Pancreas (tissue), 10 donors: ENCODE results near the gene LIN9. TPM values are rescaled to one million over a fixed set of nuclear protein-coding genes. Genes with fewer than 3 reads are reported as not detected.
"Not testable (repeated sequence)": the region's sequence is repeated elsewhere in the genome, so short reads cannot be mapped to it uniquely, and the experiment has no call there.

Experiments used
- ATAC-seq, 4 donors: fragments of 200-7000 bp; cut with Tn5 transposase; one replicate each; pipeline versions ENCODE4 v1.8.0 to v1.9.1; 2020; ENCODE audit warnings: mild to moderate bottlenecking in 4 of 4, moderate library complexity in 4 of 4
- DNase-seq, 6 donors: peaks; one replicate each; pipeline ENCODE4 v3.0.0-alpha.2; 2020
- FAIRE-seq: peaks from 2 replicates; lab custom pipeline; 2012; peaks lifted over from hg19 to GRCh38; lab: Jason Lieb, UNC
- H3K27ac ChIP-seq, 4 donors: fragments of 200-600 bp; sonication (generic); 1 replicate in 3 of 4; 2 replicates in 1 of 4; pipeline versions ENCODE4 v1.5.0 to v1.8.0; 2020
- H3K27me3 ChIP-seq, 4 donors: fragments of 200-600 bp; one replicate each; pipeline ENCODE4 v1.8.0; 2021
- H3K36me3 ChIP-seq, 3 donors: fragments of 200-600 bp; sonication (generic) in 1 of 3; one replicate each; pipeline versions ENCODE4 v1.5.0 to v1.8.0; 2020 to 2021
- H3K4me1 ChIP-seq, 3 donors: fragments of 200-600 bp; one replicate each; pipeline ENCODE4 v1.8.0; 2021
- H3K4me3 ChIP-seq, 4 donors: fragments of 200-600 bp; sonication (generic) in 2 of 4; one replicate each; pipeline versions ENCODE4 v1.5.0 to v1.8.0; 2020 to 2021
- H3K9me3 ChIP-seq, 4 donors: fragments of 200-600 bp; one replicate each; pipeline ENCODE4 v1.8.0; 2021
- WGBS, 2 donors: extraction: QIAGEN DNeasy Blood & Tissue Kit; methylation state at CpG; one replicate each; pipeline ENCODE4 v1.1.7; 2013; 5-methylcytosine and 5-hydroxymethylcytosine counted together
- intact Hi-C, 3 donors: fragments of 100-400 bp; cut with DNase I; formaldehyde crosslinking; loops; one replicate each; pipeline versions ENCODE4 v1.11.1 to v1.14.2; 2022
- polyA plus RNA-seq, 2 donors: library from polyadenylated mRNA; stranded (reverse); fragments of 200-250 nt; gene quantifications; one replicate each; pipeline ENCODE4 v1.2.3, GENCODE V29; 2013
- total RNA-seq, 6 donors: library from RNA; stranded (reverse); fragmentation: NEBNext Ultra II Directional in 4 of 6; extraction: Animal tissue kit (Norgen Biotek cat#: 25700) in 4 of 6; gene quantifications; one replicate each; pipeline versions ENCODE4 v1.2.1 to v1.2.4, GENCODE V29; 2021 to 2023
- TF ChIP-seq, protein P1 (sequence below), 4 donors: fragments of 200-600 bp; sonication (generic) in 3 of 4; IDR thresholded peaks; one replicate each; pipeline versions ENCODE4 v1.5.0 to v1.8.0; 2021; ENCODE audit warnings: antibody characterized with exemption in 4 of 4
- donor health status: healthy with polysubstance abuse.
- donor health status: DM: no; HTN: no; CAD: no; lungs with moderate emphysema.
- donor health status: DM: no; HTN: no; CAD: no.
- donor health status: control.
- donor health status: control.
- donor health status: Bipolar disorder and iron deficiency.
- donor health status: DM: yes; HTN: yes; CAD: no.
- donor health status: DM: no; HTN: no; CAD: no.
- donor health status: DM: no; HTN: no; CAD: no.
- donor health status: DM: yes; HTN: yes; CAD: no.

LIN9 gene
- total and polyA plus RNA-seq, 8 donors = 0.57 to 2.2 (median 1.2) TPM

DNA sequence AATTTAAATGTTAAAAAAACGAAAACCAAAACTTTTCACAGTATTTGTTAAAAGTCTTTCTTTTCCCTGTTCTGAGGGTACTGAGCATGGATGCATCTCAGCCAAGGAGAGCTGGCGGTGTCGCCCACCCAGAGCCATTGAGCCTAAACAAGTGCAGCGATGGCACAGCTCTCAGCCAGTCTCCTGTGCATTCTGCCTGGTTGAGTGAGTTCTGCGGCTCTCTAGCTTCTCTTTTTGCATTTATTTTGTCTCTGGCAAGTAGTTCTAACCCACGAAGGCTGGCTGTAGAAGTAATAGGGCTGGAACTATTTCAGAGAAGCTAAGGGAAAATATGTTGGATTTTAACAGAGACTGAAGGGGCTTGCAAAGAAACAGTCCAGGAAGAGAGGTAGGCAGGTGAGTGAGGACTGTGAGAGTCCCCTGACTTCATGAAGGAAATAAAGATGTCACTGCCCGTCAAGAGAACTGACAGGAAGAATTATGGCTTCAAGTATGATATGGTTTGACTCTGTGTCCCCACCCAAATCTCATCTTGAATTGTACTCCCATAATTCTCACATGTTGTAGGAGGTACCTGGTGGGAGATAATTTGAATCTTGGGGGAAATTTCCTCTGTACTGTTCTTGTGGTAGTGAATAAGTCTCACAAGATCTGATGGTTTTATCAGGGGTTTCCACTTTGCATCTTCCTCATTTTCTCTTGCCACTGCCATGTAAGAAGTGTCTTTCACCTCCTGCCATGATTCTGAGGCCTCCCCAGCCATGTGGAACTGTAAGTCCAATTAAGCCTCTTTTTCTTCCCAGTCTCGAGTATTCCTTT, 35.7 kb upstream of the LIN9 start:
- TF ChIP-seq, protein P1, sequence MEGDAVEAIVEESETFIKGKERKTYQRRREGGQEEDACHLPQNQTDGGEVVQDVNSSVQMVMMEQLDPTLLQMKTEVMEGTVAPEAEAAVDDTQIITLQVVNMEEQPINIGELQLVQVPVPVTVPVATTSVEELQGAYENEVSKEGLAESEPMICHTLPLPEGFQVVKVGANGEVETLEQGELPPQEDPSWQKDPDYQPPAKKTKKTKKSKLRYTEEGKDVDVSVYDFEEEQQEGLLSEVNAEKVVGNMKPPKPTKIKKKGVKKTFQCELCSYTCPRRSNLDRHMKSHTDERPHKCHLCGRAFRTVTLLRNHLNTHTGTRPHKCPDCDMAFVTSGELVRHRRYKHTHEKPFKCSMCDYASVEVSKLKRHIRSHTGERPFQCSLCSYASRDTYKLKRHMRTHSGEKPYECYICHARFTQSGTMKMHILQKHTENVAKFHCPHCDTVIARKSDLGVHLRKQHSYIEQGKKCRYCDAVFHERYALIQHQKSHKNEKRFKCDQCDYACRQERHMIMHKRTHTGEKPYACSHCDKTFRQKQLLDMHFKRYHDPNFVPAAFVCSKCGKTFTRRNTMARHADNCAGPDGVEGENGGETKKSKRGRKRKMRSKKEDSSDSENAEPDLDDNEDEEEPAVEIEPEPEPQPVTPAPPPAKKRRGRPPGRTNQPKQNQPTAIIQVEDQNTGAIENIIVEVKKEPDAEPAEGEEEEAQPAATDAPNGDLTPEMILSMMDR (IDR thresholded peaks at IDR 0.05) = no peak
- no peak for DNase-seq
- Histone ChIP-seq H3K27ac (no peak overlapping the region), H3K4me3 (no peak overlapping the region), H3K4me1 (no peaks in the 10 kb centered on the region), H3K36me3 (no peaks in the 10 kb centered on the region), H3K27me3 (no peaks in the 10 kb centered on the region), H3K9me3 (no peaks in the 10 kb centered on the region)
- intact Hi-C loops = no loop called here
- ATAC-seq = no peak
- 64 to 75% methylated on average over 8 of the region's 8 CpGs for WGBS, 2 donors
- FAIRE-seq = no peak

- ATAC-seq = no peak
- H3K9me3 ChIP-seq = no peaks in the 10 kb centered on the region
- no peak for FAIRE-seq
- H3K36me3 ChIP-seq = no peaks in the 10 kb centered on the region
- TF ChIP-seq, protein P1 (IDR thresholded peaks at IDR 0.05) = no peak
- H3K27ac ChIP-seq = no peak overlapping the region
- H3K4me3 ChIP-seq = no peak overlapping the region
- no peaks in the 10 kb centered on the region for H3K4me1 ChIP-seq
- WGBS, 2 donors = 67 to 78% methylated on average over 1 to 2 of the region's 2 CpGs
- intact Hi-C loops = no loop called here
- no peaks in the 10 kb centered on the region for H3K27me3 ChIP-seq
- DNase-seq = no peak
Observed at GRCh38 chr1:226342656-226343055, 33.7 kb upstream of the LIN9 start.

GRCh38 chr1:226340111-226340510, 31.1 kb upstream of the LIN9 start:
- not testable (repeated sequence) for FAIRE-seq

DNA sequence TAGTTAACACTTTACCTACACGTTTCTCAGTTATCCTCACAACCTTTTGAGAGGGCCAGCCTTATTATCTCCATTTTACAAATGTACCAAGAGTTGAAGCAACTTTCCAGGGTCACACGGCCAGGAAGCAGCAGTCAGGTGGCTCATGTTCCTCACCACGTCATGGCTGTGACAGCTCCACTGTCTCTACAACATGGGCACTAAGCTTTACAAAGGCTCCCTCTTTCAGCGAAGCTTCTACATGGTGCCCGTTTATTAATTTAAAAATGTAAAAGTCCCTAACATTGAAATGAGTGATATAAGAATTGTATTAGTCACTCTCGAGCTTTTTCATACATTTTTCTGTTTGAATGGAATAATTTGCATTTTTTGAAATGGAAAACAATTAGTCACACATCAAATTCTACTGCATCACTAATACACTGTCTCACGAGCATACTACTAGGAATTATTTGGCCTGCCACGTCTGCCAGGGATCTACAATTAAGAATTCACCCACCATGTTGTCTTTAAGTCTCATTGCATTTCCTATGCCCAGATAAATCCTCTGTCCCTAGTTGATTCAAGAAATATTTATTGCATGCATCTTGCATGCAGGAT, 28.4 kb upstream of the LIN9 start:
- WGBS, 2 donors = 54 to 58% methylated on average over 8 of the region's 8 CpGs
- no peaks in the 10 kb centered on the region for H3K27me3 ChIP-seq
- H3K4me1 ChIP-seq = peaks cover 0 to 6% (median 4%) of the 10 kb centered on the region in 3 donors
- TF ChIP-seq, protein P1 (IDR thresholded peaks at IDR 0.05) = no peak
- intact Hi-C loops = no loop called here
- H3K36me3 ChIP-seq = no peaks in the 10 kb centered on the region
- DNase-seq (no peak), FAIRE-seq (no peak), ATAC-seq (no peak)
- H3K27ac ChIP-seq = no peak overlapping the region
- no peaks in the 10 kb centered on the region for H3K9me3 ChIP-seq
- H3K4me3 ChIP-seq = no peak overlapping the region

More at GRCh38 chr1:226340111-226340510, 31.1 kb upstream of the LIN9 start:
- intact Hi-C loops, DNase-seq, H3K4me1 ChIP-seq, H3K9me3 ChIP-seq, ATAC-seq, H3K4me3 ChIP-seq, H3K36me3 ChIP-seq, H3K27ac ChIP-seq, H3K27me3 ChIP-seq: not testable (repeated sequence)
- WGBS, 2 donors = 86 to 93% methylated on average over 3 of the region's 3 CpGs

DNA sequence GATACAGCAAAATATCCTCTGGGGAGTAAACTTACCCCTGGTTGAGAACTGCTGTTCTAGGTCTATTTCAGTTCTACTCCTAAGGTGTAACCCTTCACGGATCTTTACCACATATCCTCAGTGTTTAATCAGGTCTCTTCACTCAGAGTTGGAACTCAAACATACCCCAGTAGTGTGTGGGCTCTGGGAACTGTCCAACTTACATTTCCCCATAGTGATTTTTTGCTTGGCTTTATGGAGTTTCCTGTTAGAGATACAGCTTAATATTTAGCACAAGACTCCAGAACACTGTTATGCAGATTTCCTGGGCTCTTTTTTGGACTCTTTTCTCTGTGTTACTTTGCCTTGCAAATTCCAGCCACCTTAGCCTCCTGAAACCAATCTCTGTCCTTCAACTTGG, 26.7 kb upstream of the LIN9 start:
- TF ChIP-seq, protein P1 (IDR thresholded peaks at IDR 0.05) = no peak
- FAIRE-seq = no peak
- 61 to 67% methylated on average over 1 of the region's 1 CpG for WGBS, 2 donors

More for the DNA sequence above, 26.7 kb upstream of the LIN9 start:
- Histone ChIP-seq H3K27me3 (no peaks in the 10 kb centered on the region), H3K4me3 (no peak overlapping the region), H3K36me3 (no peaks in the 10 kb centered on the region), H3K27ac (no peak overlapping the region), H3K4me1 (peaks cover 0 to 6% (median 4%) of the 10 kb centered on the region in 3 donors), H3K9me3 (no peaks in the 10 kb centered on the region)
- DNase-seq = no peak
- ATAC-seq = no peak
- intact Hi-C loops = no loop called here
